Measurements from ENCODE around the gene CLASP1. TPM values are rescaled to one million over a fixed set of nuclear protein-coding genes. Genes with fewer than 3 reads are reported as not detected.

CLASP1 gene
- total and polyA plus RNA-seq, 2 experiments from 2014 or later, result 16.6 to 56.3 TPM

DNA sequence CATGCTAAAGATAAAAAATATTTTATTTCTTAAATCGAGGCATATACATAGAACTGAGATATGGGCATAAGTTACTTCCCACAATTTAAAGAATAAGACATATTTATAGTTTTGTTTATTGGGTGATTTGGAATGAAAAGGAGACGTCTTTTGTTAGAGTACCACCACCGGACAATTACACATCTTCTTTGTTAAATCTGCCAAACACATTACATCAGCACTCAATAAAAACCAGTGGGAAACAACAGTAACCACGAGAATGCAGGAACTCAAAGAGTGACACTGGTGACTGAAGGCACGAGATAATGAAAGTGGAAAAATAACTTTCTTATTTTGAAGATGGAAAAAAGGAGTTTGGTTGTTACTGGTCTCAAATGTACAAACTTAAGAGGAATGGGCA, 271.6 kb downstream of the CLASP1 start (continued):
- TF ChIP-seq ZNF462 (CRISPR knock-in tag; IDR thresholded peaks at IDR 0.05), result no peak

- Histone ChIP-seq H3K27me3 (ENCODE audit: insufficient read depth) (no peaks in the 10 kb centered on the region), H3K4me3 (no peak overlapping the region), H3K36me3 (ENCODE audit: insufficient read depth) (peaks cover 18% of the 10 kb centered on the region), H3F3A (replicated peaks; ENCODE audit: low read depth) (no peaks in the 10 kb centered on the region), H3K79me2 (replicated peaks; ENCODE audit: insufficient read depth) (no peaks in the 10 kb centered on the region), H2AFZ (no peak overlapping the region), H3K4me1 (ENCODE audit: insufficient read depth) (no peaks in the 10 kb centered on the region), H4K20me1 (replicated peaks; ENCODE audit: insufficient read depth) (no peaks in the 10 kb centered on the region), H3K9me2 (ENCODE audit: insufficient read depth) (no peaks in the 10 kb centered on the region), H3K4me2 (no peak overlapping the region), H3K27ac (ENCODE audit: low read depth) (no peak overlapping the region)
- DNase-seq (ENCODE audit: low spot score) (no peak), ATAC-seq (no peak)
- Mint-ChIP-seq H3K27ac (no peak overlapping the region), H3K4me1 (no peaks in the 10 kb centered on the region), H3K27me3 (ENCODE audit: insufficient read depth, low read depth, poor library complexity) (peaks cover 5% of the 10 kb centered on the region), H3K9me3 (no peaks in the 10 kb centered on the region; the same call in 2 of the 3 replicates), H3K4me3 (no peak overlapping the region), H3K36me3 (ENCODE audit: low read depth) (peaks cover 42% of the 10 kb centered on the region)
- TF ChIP-seq JUNB (IDR thresholded peaks at IDR 0.05; ENCODE audit: unreplicated experiment), result no peak
- TF ChIP-seq NANOG (IDR thresholded peaks at IDR 0.05; ENCODE audit: borderline replicate concordance), result no peak
- no peak for TF ChIP-seq EZH2 (IDR thresholded peaks at IDR 0.05; ENCODE audit: low read depth, unreplicated experiment)
- TF ChIP-seq, protein P1, sequence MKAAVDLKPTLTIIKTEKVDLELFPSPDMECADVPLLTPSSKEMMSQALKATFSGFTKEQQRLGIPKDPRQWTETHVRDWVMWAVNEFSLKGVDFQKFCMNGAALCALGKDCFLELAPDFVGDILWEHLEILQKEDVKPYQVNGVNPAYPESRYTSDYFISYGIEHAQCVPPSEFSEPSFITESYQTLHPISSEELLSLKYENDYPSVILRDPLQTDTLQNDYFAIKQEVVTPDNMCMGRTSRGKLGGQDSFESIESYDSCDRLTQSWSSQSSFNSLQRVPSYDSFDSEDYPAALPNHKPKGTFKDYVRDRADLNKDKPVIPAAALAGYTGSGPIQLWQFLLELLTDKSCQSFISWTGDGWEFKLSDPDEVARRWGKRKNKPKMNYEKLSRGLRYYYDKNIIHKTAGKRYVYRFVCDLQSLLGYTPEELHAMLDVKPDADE (IDR thresholded peaks at IDR 0.05), result no peak
- no peak for TF ChIP-seq ZNF331 (CRISPR knock-in tag; IDR thresholded peaks at IDR 0.05; ENCODE audit: low read depth)
- no peak for TF ChIP-seq REST (IDR thresholded peaks at IDR 0.05; ENCODE audit: unreplicated experiment)
- TF ChIP-seq EZH2phosphoT487 (IDR thresholded peaks at IDR 0.05; ENCODE audit: unreplicated experiment), result no peak
- TF ChIP-seq STAT1 (IDR thresholded peaks at IDR 0.05; ENCODE audit: unreplicated experiment), result no peak
- TF ChIP-seq POLR2AphosphoS5 (IDR thresholded peaks at IDR 0.05; ENCODE audit: low read depth), result no peak
- TF ChIP-seq, protein P2, sequence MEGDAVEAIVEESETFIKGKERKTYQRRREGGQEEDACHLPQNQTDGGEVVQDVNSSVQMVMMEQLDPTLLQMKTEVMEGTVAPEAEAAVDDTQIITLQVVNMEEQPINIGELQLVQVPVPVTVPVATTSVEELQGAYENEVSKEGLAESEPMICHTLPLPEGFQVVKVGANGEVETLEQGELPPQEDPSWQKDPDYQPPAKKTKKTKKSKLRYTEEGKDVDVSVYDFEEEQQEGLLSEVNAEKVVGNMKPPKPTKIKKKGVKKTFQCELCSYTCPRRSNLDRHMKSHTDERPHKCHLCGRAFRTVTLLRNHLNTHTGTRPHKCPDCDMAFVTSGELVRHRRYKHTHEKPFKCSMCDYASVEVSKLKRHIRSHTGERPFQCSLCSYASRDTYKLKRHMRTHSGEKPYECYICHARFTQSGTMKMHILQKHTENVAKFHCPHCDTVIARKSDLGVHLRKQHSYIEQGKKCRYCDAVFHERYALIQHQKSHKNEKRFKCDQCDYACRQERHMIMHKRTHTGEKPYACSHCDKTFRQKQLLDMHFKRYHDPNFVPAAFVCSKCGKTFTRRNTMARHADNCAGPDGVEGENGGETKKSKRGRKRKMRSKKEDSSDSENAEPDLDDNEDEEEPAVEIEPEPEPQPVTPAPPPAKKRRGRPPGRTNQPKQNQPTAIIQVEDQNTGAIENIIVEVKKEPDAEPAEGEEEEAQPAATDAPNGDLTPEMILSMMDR (conservative IDR thresholded peaks at IDR 0.05; ENCODE audit: low read depth in 2 of 2), result no peak
- TF ChIP-seq ZNF114 (CRISPR knock-in tag; IDR thresholded peaks at IDR 0.05), result no peak
- no peak for TF ChIP-seq CREB1 (CRISPR knock-in tag; IDR thresholded peaks at IDR 0.05; ENCODE audit: low read depth)
Observed at GRCh38 chr2:121376535-121377250, 272.6 kb downstream of the CLASP1 start.
